B cell (primary cell): ENCODE data around the gene PIK3CA. TPM values are rescaled to one million over a fixed set of nuclear protein-coding genes. Genes with fewer than 3 reads are reported as not detected.
A peak's percentile ranks its signal among the peaks of the same experiment; 100 is the strongest.

Experiments
- ATAC-seq: fragments of 200-7000 bp; cut with Tn5 transposase; one replicate; pipeline ENCODE4 v1.10.0; 2021; ENCODE audit warnings: low read depth, mild to moderate bottlenecking, moderate number of reproducible peaks, moderate library complexity
- CTCF ChIA-PET: fragments of 350-600 bp; sonication (Branson Sonifier 250); formaldehyde crosslinking; loops from one replicate; lab custom pipeline; 2021; ENCODE audit warnings: antibody characterized with exemption, inconsistent platforms; lab: Charles Lee
- POLR2A ChIA-PET: fragments of 350-600 bp; sonication (Branson Sonifier 250); formaldehyde crosslinking; loops from one replicate; lab custom pipeline; 2021; ENCODE audit warnings: antibody characterized with exemption; lab: Charles Lee
- DNase-seq: peaks from one replicate; pipeline ENCODE4 v3.0.0; 2013
- H2AFZ ChIP-seq: 2 replicates; pipeline ENCODE4 v1.6.1; 2012; ENCODE audit warnings: mild to moderate bottlenecking, low read depth, low read length; ENCODE audit not compliant: insufficient read depth, poor library complexity, severe bottlenecking
- H3K27ac ChIP-seq, 2 donors: 1 replicate in 1 of 2; 2 replicates in 1 of 2; pipeline ENCODE4 v1.5.1; 2012 to 2013; ENCODE audit warnings: low read length in 2 of 2, mild to moderate bottlenecking in 2 of 2, moderate library complexity in 1 of 2
- H3K27me3 ChIP-seq, 4 experiments: fragments of 200-600 bp in 1 of 4; sonication (generic) in 1 of 4; replicated peaks in 1 of 4; 1 replicate in 2 of 4; 2 replicates in 2 of 4; pipeline versions ENCODE4 v1.6.1 to v1.7.0; 2013 to 2016; ENCODE audit warnings: low read length in 3 of 4, mild to moderate bottlenecking in 2 of 4, mixed read lengths in 1 of 4, moderate library complexity in 1 of 4; ENCODE audit not compliant: insufficient read depth in 4 of 4, control insufficient read depth in 3 of 4; ENCODE audit errors: control extremely low read depth in 1 of 4
- H3K36me3 ChIP-seq, 2 experiments: replicated peaks in 1 of 2; 1 replicate in 1 of 2; 2 replicates in 1 of 2; pipeline versions ENCODE4 v1.6.1 to v1.7.1; 2013; ENCODE audit warnings: low read length in 1 of 2; ENCODE audit not compliant: insufficient read depth in 2 of 2, control insufficient read depth in 1 of 2; ENCODE audit errors: control extremely low read depth in 1 of 2, extremely low read depth in 1 of 2
- H3K4me1 ChIP-seq, 2 donors: fragments of 200-600 bp in 1 of 2; sonication (generic) in 1 of 2; 1 replicate in 1 of 2; 2 replicates in 1 of 2; pipeline versions ENCODE4 v1.5.1 to v1.6.1; 2013 to 2017; ENCODE audit warnings: low read length in 2 of 2; ENCODE audit not compliant: control insufficient read depth in 2 of 2, insufficient read depth in 2 of 2
- H3K4me2 ChIP-seq: replicated peaks from 2 replicates; pipeline ENCODE3; 2012; ENCODE audit warnings: mild to moderate bottlenecking, low read depth, low read length; ENCODE audit not compliant: poor library complexity, severe bottlenecking
- H3K4me3 ChIP-seq, 5 experiments: fragments of 200-600 bp in 1 of 5; sonication (generic) in 1 of 5; 1 replicate in 3 of 5; 2 replicates in 2 of 5; pipeline versions ENCODE4 v1.5.1 to v1.7.0; 2011 to 2016; ENCODE audit warnings: low read length in 4 of 5, mild to moderate bottlenecking in 4 of 5, low read depth in 2 of 5, control low read depth in 1 of 5, moderate library complexity in 1 of 5; ENCODE audit not compliant: insufficient read depth in 1 of 5; ENCODE audit errors: control extremely low read depth in 1 of 5, extremely low read depth in 1 of 5
- H3K79me2 ChIP-seq: fragments of 200-600 bp; sonication (generic); one replicate; pipeline ENCODE4 v1.6.0; 2016; ENCODE audit warnings: low read length; ENCODE audit not compliant: control insufficient read depth, insufficient read depth
- H3K9ac ChIP-seq: fragments of 200-600 bp; sonication (generic); 2 replicates; pipeline ENCODE4 v1.6.1; 2017; ENCODE audit warnings: mild to moderate bottlenecking, low read length, moderate library complexity
- H3K9me3 ChIP-seq, 3 donors: one replicate each; pipeline versions ENCODE4 v1.6.1 to v1.7.1; 2013; ENCODE audit warnings: low read length in 2 of 3; ENCODE audit not compliant: control insufficient read depth in 2 of 3, insufficient read depth in 1 of 3; ENCODE audit errors: control extremely low read depth in 1 of 3
- H4K20me1 ChIP-seq: 2 replicates; pipeline ENCODE4 v1.6.0; 2012; ENCODE audit warnings: mild to moderate bottlenecking, low read length; ENCODE audit not compliant: insufficient read depth, control insufficient read depth, poor library complexity, severe bottlenecking
- H3K27ac Mint-ChIP-seq: one replicate; pipeline ENCODE4 v1.8.0; 2021; ENCODE audit warnings: mixed read lengths
- H3K27me3 Mint-ChIP-seq: one replicate; pipeline ENCODE4 v1.8.0; 2021; ENCODE audit warnings: mixed read lengths
- H3K4me1 Mint-ChIP-seq: one replicate; pipeline ENCODE4 v1.8.0; 2021; ENCODE audit warnings: mixed read lengths
- H3K4me3 Mint-ChIP-seq: one replicate; pipeline ENCODE4 v1.8.0; 2021; ENCODE audit warnings: mixed read lengths
- H3K9me3 Mint-ChIP-seq: one replicate; pipeline ENCODE4 v1.8.0; 2022; ENCODE audit warnings: mixed read lengths; ENCODE audit not compliant: insufficient read depth
- CTCF ChIP-seq: fragments of 200-600 bp; IDR thresholded peaks from one replicate; pipeline ENCODE4 v1.8.0; 2022; ENCODE audit warnings: antibody characterized with exemption, mild to moderate bottlenecking
- EZH2 ChIP-seq: IDR thresholded peaks from 2 replicates; pipeline ENCODE4 v1.6.1; 2012; ENCODE audit warnings: borderline replicate concordance, low read depth, mild to moderate bottlenecking, moderate library complexity, low read length; ENCODE audit not compliant: insufficient read depth, poor library complexity, severe bottlenecking
- WGBS: methylation state at CpG from one replicate; pipeline ENCODE4 v1.1.5; 2013; ENCODE audit warnings: missing lambda C conversion rate; ENCODE audit not compliant: insufficient coverage; 5-methylcytosine and 5-hydroxymethylcytosine counted together
- intact Hi-C: fragments of 100-400 bp; cut with micrococcal nuclease; formaldehyde crosslinking; loops from one replicate; pipeline ENCODE4 v1.10.0; 2022
- polyA plus RNA-seq: library from polyadenylated mRNA; depleted of rRNA; stranded (reverse); fragments of >200 nt; gene quantifications from 2 replicates; pipeline ENCODE4 v1.2.3, GENCODE V29; 2012
- total RNA-seq, 2 donors: library from RNA; stranded (reverse); fragments of 120-200 nt in 1 of 2; gene quantifications; 1 replicate in 1 of 2; 2 replicates in 1 of 2; pipeline versions ENCODE4 v1.2.3 to v1.2.4, GENCODE V29; 2013 to 2022

Gene PIK3CA
- total and polyA plus RNA-seq, 2 donors (not counting 1 experiment from before 2014, with no cell fraction given): 6.4 to 61.8 TPM

GRCh38 chr3:179192542-179192941 is 44.4 kb downstream of the PIK3CA start:
- Histone ChIP-seq H3K4me2 (no peak overlapping the region), H3K27ac (peak overlapping the region in 1 of 2 donors; percentile 30), H3K9me3 (no peaks in the 10 kb centered on the region), H3K79me2 (peaks cover 95% of the 10 kb centered on the region), H3K4me3 (no peak overlapping the region), H3K27me3 (no peaks in the 10 kb centered on the region), H4K20me1 (peaks cover 32% of the 10 kb centered on the region), H2AFZ (no peak overlapping the region), H3K9ac (no peak overlapping the region), H3K36me3 (no peaks in the 10 kb centered on the region), H3K4me1 (peaks cover 17 to 29% of the 10 kb centered on the region in 2 donors)
- no peak overlapping the region for H3K4me3 Mint-ChIP-seq
- ChIA-PET POLR2A (no interaction called here), CTCF (no interaction called here)
- 80% methylated on average over 1 of the region's 3 CpGs for WGBS
- peaks cover 64% of the 10 kb centered on the region for H3K4me1 Mint-ChIP-seq
- ATAC-seq: no peak
- peak overlapping the region; percentile 4 for H3K27ac Mint-ChIP-seq
- intact Hi-C loops: loop anchor here (2.0 kb wide), 1 partner anchor 18 kb away; no protein-coding TSS in a partner anchor
- H3K9me3 Mint-ChIP-seq: no peaks in the 10 kb centered on the region
- H3K27me3 Mint-ChIP-seq: no peaks in the 10 kb centered on the region
- no peak for TF ChIP-seq EZH2
- TF ChIP-seq CTCF: no peak
- no peak for DNase-seq

GRCh38 chr3:179194931-179195330 is 46.8 kb downstream of the PIK3CA start:
- H3K4me1 Mint-ChIP-seq: peaks cover 56% of the 10 kb centered on the region
- H3K27ac Mint-ChIP-seq: peak overlapping the region; percentile 26
- POLR2A ChIA-PET: interaction anchor here (0.7 to 1.4 kb wide), 3 partner anchors 34 to 72 kb away, joined by 4 to 7 read pairs (median 4); partner anchors contain the start of gene PIK3CA
- no peak overlapping the region for H3K4me3 ChIP-seq
- H3K79me2 ChIP-seq: peaks cover 73% of the 10 kb centered on the region
- ATAC-seq (no peak), DNase-seq (no peak)
- no peaks in the 10 kb centered on the region for H3K9me3 Mint-ChIP-seq
- H4K20me1 ChIP-seq: peaks cover 19% of the 10 kb centered on the region
- H3K9ac ChIP-seq: no peak overlapping the region
- peaks cover 3 to 6% of the 10 kb centered on the region in 2 experiments for H3K36me3 ChIP-seq
- H3K4me1 ChIP-seq: peaks cover 17 to 29% of the 10 kb centered on the region in 2 donors
- intact Hi-C loops: loop anchor here (1.0 to 5.0 kb wide), 2 partner anchors 48 to 178 kb away; no protein-coding TSS in a partner anchor
- H3K27me3 Mint-ChIP-seq: no peaks in the 10 kb centered on the region
- TF ChIP-seq EZH2 (no peak), CTCF (no peak)
- H3K9me3 ChIP-seq: no peaks in the 10 kb centered on the region
- H3K4me3 Mint-ChIP-seq: no peak overlapping the region
- WGBS: 92% methylated on average over 2 of the region's 4 CpGs
- no peak overlapping the region for H3K4me2 ChIP-seq
- H3K27ac ChIP-seq: peak overlapping the region in 1 of 2 donors; percentile 46
- CTCF ChIA-PET: interaction anchor here (0.7 to 1.5 kb wide), 4 partner anchors 11 to 179 kb away, joined by 3 to 4 read pairs (median 3); no protein-coding TSS in a partner anchor
- H2AFZ ChIP-seq: no peak overlapping the region
- no peaks in the 10 kb centered on the region for H3K27me3 ChIP-seq
